ENCODE data around the gene PCDHGB7.
A peak's percentile ranks its signal among the peaks of the same experiment; 100 is the strongest.
"Not testable (repeated sequence)": the region's sequence is repeated elsewhere in the genome, so short reads cannot be mapped to it uniquely, and the experiment has no call there.

PCDHGB7 gene

GRCh38 chr5:141417494-141418172 is at the start of gene PCDHGB7:
PCDHGB7 (plus strand) TSS chr5:141417677; CDS start chr5:141417860, 183 bp downstream.
- DNase-seq = peak in 3 of 6 experiments; percentile 18 to 28 (median 27)

- DNase-seq = peak in 3 of 6 experiments; percentile 15 to 31 (median 21)
These were observed 47.3 kb upstream of the PCDHGB7 start, which contains the start of gene PCDHGB3 for GRCh38 chr5:141369994-141370848. PCDHGB3 (plus strand) TSS chr5:141370242; CDS start chr5:141370395, 153 bp downstream.

GRCh38 chr5:141371572-141372475 is 45.7 kb upstream of the PCDHGB7 start:
- no peak for DNase-seq

DNA sequence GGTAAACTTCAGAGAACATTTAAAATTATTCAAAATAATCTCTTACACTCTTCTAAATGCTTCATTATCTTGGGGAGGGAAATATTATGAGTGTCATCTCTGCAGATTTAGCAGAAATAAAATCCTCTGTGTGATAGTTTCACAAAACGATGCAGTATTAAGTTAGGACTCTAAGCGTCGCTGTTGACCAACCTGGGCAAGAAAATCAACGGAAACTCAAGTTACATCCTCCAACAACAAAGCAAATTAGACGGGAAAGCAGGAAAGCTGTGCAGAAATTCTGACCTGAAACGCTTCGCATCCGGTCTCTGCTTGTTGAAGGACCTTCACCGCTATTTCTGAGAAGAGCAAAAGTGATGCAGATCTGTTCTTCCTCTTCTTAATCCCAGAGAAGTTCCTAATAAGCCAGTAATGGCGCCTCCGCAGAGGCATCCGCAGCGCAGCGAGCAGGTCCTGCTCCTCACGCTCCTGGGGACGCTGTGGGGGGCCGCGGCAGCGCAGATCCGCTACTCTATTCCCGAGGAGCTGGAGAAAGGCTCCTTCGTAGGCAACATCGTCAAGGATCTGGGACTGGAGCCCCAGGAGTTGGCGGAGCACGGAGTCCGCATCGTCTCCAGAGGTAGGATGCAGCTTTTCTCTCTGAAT is 43.7 kb upstream of the PCDHGB7 start, which contains the start of gene PCDHGA6:
PCDHGA6 (plus strand) TSS at position 219 of the 645 bp plus-strand sequence; CDS start at position 412, 193 bp downstream.
- DNase-seq = no peak

DNA sequence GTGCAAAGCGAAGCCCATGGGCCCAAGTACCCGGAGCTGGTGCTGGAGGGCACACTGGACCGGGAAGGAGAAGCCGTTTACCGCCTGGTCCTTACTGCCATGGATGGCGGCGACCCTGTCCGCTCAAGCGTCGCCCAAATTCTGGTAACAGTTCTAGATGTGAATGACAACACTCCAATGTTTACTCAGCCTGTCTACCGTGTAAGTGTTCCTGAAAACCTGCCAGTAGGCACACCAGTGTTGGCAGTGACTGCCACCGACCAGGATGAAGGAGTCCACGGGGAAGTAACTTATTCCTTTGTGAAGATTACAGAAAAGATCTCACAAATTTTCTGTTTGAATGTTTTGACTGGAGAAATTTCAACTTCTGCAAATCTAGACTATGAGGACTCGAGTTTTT is 42.9 kb upstream of the PCDHGB7 start:
- no peak for DNase-seq

DNA sequence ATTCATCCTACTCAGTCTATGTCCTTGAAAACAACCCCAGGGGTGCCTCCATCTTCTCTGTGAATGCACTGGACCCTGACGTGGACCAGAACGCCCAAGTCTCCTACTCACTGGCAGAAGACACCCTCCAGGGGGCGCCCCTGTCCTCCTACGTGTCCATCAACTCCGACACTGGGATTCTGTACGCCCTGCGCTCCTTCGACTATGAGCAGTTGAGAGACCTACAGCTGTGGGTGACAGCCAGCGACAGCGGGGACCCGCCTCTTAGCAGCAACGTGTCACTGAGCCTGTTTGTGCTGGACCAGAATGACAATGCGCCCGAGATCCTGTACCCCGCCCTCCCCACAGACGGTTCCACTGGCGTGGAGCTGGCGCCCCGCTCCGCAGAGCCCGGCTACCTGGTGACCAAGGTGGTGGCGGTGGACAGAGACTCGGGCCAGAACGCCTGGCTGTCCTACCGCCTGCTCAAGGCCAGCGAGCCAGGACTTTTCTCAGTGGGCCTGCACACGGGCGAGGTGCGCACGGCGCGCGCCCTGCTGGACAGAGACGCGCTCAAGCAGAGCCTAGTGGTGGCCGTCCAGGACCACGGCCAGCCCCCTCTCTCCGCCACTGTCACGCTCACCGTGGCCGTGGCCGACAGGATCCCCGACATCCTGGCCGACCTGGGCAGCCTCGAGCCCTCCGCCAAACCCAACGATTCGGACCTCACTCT is 41.9 kb upstream of the PCDHGB7 start:
- not testable (repeated sequence) for DNase-seq

DNA sequence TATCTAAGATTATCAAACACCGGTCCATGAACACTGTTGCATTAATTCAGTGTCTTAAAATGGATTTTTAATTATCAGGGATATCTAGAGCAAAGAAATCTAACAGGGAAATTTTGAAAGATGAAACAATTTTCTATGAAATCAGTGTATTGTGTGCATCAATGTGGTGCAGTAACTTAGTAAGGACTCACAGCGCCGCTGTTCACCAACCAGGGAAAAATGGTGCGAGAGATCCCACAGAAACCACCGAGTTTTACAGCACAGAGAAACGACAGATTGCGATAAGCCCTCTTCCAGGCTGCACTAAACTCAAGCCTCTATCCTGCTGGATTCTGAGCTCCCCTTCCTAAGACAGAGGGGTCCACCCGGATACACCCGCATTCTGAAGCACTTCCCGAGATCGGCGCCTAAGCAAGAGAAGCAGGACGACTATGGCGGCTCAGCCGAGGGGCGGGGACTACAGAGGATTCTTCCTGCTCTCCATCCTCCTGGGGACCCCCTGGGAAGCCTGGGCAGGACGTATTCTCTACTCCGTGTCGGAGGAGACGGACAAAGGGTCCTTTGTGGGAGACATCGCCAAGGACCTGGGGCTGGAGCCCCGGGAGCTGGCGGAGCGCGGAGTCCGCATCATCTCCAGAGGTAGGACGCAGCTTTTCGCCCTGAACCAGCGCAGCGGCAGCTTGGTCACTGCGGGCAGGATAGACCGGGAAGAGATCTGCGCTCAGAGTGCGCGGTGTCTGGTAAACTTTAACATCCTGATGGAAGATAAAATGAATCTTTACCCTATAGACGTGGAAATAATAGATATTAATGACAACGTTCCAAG is 34.8 kb upstream of the PCDHGB7 start, which contains the start of gene PCDHGA7:
PCDHGA7 (plus strand) TSS at position 274 of the 826 bp plus-strand sequence; CDS start at position 432, 158 bp downstream.
- DNase-seq = no peak

- no peak for DNase-seq
These were observed 34.1 kb upstream of the PCDHGB7 start for GRCh38 chr5:141383345-141383744.

DNA sequence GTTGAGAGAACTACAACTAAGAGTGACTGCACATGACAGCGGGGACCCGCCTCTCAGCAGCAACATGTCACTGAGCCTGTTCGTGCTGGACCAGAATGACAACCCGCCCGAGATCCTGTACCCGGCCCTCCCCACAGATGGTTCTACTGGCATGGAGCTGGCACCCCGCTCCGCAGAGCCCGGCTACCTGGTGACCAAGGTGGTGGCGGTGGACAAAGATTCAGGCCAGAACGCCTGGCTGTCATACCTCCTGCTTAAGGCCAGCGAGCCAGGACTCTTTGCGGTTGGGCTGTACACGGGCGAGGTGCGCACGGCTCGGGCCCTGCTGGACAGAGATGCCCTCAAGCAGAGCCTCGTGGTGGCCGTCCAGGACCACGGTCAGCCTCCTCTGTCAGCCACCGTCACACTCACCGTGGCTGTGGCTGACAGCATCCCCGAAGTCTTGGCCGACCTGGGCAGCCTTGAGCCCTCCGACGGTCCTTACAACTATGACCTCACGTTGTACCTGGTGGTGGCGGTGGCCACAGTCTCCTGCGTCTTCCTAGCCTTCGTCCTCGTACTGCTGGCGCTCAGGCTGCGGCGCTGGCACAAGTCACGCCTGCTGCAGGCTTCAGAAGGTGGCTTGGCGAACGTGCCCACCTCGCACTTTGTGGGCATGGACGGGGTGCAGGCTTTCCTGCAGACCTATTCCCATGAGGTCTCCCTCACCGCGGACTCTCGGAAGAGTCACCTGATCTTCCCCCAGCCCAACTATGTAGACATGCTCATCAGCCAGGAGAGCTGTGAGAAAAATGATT is 32.8 kb upstream of the PCDHGB7 start:
- DNase-seq = no peak

GRCh38 chr5:141387557-141388311 is 29.7 kb upstream of the PCDHGB7 start, which contains the start of gene PCDHGB4:
PCDHGB4 (plus strand) TSS chr5:141387698; CDS start chr5:141387885, 187 bp downstream.
- peak in 1 of 6 experiments; percentile 9 for DNase-seq

GRCh38 chr5:141388661-141389060 is 28.8 kb upstream of the PCDHGB7 start:
- no peak for DNase-seq

GRCh38 chr5:141389153-141390042 is 28.1 kb upstream of the PCDHGB7 start:
- DNase-seq = no peak

- no peak for DNase-seq
These were observed 24.9 kb upstream of the PCDHGB7 start, which contains the start of gene PCDHGA8 for GRCh38 chr5:141392429-141393198. PCDHGA8 (plus strand) TSS chr5:141392633; CDS start chr5:141392814, 181 bp downstream.

- DNase-seq = no peak
These were observed 24.2 kb upstream of the PCDHGB7 start for GRCh38 chr5:141393267-141393666.

DNA sequence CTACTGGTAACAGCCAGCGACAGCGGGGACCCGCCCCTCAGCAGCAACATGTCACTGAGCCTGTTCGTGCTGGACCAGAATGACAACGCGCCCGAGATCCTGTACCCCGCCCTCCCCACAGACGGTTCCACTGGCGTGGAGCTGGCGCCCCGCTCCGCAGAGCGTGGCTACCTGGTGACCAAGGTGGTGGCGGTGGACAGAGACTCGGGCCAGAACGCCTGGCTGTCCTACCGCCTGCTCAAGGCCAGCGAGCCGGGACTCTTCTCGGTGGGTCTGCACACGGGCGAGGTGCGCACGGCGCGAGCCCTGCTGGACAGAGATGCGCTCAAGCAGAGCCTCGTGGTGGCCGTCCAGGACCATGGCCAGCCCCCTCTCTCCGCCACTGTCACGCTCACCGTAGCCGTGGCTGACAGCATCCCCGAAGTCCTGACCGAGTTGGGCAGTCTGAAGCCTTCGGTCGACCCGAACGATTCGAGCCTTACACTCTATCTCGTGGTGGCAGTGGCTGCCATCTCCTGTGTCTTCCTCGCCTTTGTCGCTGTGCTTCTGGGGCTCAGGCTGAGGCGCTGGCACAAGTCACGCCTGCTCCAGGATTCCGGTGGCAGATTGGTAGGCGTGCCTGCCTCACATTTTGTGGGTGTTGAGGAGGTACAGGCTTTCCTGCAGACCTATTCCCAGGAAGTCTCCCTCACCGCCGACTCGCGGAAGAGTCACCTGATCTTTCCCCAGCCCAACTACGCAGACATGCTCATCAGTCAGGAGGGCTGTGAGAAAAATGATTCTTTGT is 22.9 kb upstream of the PCDHGB7 start:
- not testable (repeated sequence) for DNase-seq

Measured in stimulated activated naive CD4-positive, alpha-beta T cell (primary cell).